HG03280 (cell line): ENCODE measurements around the gene NTNG2.
"Not testable (repeated sequence)": the region's sequence is repeated elsewhere in the genome, so short reads cannot be mapped to it uniquely, and the experiment has no call there.

Source experiments
- ATAC-seq: cut with Tn5 transposase; IDR thresholded peaks from one replicate; pipeline ENCODE4 v1.9.1; 2021; ENCODE audit warnings: mild to moderate bottlenecking, moderate library complexity; ENCODE audit not compliant: unreplicated experiment

Gene NTNG2

DNA sequence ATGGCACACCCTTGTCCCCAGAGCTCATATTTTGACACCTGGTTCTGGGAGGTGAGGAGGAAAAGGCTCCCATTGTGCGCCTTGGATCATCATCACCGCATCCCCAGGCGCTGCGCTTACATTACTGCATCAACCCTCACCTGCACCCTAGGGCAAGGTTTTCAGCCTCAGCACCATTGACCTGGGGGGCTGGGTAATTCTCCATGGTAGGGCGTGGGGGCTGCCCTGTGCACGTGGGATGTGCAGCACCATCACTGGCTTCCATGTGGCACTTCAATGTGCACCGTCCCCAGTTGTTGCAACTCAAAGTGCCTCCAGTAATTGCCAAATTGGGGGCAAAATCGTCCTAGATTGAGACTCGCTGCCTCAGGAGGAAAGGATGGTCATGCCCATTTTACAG, 83.6 kb downstream of the NTNG2 start:
- no peak for ATAC-seq

DNA sequence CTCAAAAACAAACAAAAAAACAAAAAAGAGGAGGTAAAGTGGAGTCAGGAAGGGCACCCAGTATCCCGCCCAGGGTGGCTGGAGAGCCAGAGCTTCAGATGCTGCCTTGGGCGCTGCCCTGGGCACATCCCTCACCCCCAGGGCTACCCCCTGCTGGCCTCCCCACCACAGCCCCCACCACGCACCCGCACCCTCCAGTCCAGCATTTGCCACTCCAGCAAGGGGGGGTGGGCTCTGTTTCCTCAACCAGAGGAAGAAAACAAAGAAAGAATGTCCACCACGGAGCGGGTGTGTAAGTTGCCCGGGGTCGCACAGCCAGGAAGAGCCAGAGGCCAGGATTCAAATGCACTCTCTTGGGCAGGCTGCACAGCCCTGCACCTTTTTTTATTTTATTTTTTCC, 86.1 kb downstream of the NTNG2 start:
- ATAC-seq: no peak

DNA sequence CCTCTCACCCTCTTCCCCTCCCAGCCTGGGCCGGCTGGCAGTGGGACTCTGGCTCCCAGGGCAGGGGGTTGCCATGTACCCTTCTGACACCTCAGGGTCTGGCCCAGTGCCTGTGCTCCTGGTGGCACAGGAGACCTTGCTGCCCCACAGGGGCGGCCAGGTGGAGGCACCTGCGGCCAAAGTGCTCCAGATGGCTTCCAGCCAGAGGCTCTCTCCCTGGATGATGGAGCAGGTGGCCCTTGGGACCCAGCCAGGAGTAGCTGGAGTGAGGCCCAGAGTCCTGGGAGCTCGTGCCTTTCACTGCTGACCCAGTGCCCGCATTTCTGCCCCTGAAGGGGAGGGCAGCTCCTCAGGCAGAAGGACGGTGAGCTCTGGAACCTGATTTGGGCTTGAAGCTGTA, 87.3 kb downstream of the NTNG2 start:
- ATAC-seq: no peak

DNA sequence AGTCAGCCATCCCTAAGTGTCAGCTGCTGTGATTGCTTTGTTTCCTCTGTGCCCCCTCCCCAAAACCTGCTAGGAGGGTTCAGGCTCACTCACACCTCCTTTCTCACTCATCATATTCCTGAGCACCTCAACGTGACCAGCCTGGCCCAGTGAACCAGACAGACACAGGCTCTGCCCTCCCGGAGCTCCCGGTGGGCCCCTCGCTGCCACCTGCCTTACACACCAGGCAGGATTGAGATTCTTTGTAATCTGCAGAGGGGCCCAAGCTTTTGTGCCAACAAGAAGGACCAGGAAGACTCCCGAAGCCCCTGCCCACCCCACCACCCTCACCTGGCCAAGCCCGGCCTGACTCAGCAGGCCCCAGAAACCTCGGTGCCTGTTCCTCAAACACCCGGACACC, 87.8 kb downstream of the NTNG2 start:
- ATAC-seq: no peak

DNA sequence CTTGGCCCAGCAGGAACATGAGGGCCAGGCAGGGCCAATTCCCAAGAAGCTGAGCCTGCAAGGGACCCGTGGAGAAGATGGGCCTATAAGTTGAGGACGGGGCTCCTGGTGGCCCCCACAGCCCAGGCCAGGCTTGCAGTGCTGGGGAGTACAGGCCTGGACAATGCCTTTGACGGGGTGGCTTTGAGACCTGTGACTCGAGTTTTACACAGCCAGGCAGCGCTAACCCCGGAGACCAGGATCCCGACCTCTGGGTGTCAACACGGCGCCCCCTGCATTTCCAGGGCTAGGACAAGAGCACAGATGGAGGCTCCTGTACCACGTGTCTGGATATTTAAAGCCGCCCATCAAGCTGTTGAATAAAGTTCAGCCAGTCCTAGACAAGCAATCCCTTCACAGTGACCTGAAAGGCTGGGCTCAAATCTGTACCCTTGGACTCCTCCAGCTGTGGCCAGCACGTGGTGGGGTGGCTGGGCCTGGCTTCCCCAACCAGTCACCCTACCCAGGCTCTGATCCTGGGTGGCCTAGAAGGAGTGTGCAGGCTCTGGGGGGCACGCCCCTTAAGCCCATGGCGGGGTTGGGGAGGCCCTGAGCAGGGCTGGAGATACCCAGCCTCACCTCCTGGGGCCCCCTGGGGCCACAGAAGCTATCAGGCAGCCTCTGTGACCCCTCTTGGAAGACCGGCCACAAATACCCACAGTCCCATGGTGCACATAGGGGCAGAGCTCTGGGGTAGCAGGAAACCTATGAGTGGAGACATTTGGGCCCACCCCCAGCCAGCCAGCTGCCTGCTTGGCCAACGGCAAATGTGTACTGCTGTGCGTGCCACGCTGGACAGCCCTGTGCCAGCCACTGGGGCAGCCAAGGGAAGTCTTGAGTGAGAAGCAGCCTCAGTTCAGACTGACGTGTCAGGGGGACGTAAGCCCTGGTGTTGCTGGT, 88.7 kb downstream of the NTNG2 start:
- ATAC-seq: no peak

DNA sequence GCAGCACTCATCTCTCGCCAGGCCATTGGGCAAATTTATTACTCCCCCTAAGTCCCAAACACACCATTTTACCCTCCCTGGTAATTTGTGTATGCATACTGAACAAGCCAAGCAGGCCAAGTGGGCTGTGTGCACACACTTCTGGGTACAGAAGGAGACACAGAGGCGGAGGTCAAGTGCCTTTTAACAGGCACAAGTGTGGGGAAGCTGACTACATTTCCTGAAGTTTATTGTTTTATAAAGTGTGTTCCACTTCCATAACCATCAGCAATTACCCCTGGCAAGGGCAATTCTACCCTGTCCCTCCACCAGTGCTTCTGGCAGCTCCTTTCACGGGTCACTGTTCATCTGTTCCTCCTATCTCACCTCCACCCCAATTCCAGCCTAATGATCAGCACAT, 99.0 kb downstream of the NTNG2 start:
- ATAC-seq: no peak

DNA sequence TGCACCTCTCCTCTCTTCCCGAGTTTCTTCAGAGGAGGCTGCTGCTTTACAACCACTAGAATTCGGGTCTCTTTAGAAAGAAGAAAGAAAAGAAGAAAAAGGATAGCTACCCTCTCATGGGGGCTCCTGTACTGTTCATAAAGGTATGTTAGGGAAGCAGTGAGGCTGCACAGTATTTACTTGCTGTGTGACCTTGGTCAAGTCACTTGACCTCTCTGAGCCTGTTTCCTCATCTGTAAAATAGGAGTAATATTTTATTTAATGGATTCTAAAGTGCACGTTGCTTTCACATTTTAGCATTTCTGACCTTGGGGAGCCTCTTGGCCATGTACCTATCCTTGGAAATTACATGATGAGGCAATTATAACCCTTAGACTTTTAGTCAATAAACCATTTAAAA, 104.2 kb downstream of the NTNG2 start:
- no peak for ATAC-seq

DNA sequence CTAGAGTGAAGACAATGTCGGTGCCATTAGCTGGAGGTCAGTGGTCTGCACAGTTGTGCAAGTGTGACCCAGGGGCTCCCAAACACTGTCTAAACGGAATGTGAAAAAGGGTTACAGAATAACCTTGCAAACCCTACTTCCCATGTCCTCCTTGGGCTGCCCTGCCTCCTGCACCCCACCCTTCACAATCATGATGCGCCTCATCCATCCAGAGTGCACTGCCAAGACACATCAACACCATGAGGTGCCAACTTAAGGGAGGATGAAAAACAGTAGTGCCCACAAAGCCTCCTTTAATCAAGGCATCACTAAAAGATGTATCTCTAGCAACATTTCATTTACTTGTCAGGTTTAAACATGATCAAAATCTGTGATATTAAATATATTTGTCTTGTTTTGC, 105.8 kb downstream of the NTNG2 start:
- no peak for ATAC-seq

DNA sequence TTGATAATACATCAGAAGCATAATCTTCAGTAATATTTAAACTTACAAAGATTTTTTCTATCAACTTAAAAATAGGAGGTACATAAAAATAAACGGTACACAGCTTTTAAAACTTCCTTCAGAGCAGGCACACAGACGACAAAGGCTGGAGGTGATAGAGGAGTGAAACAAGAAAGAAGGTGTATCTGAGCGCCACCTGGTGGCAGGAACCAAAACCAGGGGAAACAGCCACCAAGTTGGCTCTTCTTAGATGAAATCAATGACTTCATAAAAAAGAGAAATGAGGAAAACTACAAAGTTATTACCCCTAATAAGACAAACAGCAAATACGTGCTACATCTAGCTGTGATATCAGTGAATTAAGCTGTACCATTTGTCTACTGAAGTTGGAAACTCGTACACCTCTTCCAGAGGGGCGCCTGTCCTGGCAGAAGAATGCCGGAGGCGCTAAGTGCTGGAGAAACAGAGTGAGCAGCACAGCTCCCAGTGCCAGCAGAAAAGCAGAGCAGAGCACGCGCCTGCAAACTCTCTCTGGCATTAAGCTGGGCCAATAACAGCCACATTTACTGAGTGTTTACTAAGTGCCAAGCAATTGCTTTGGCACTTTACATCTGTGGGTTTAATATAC, 107.0 kb downstream of the NTNG2 start:
- ATAC-seq: no peak

DNA sequence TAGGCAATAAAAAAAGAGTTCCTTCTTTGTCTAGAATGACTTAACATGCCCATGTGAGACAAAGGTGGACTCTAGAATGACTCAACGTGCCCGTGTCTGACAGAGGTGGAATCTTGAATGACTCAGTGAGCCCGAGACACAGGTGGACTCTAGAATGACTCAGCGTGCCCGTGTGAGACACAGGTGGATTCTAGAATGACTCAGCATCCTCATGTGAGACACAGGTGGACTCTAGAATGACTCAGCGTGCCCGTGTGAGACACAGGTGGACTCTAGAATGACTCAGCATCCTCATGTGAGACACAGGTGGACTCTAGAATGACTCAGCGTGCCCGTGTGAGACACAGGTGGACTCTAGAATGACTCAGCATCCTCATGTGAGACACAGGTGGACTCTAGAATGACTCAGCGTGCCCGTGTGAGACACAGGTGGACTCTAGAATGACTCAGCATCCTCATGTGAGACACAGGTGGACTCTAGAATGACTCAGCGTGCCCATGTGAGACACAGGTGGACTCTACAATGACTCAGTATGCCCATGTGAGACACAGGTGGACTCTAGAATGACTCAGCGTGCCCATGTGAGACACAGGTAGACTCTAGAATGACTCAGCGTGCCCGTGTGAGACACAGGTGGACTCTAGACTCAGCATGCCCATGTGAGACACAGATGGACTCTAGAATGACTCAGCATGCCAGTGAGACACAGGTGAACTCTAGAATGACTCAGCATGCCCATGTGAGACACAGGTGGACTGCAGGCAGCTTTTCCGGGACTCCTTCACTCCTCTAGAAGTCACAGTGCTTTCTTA, 108.1 kb downstream of the NTNG2 start:
- ATAC-seq: not testable (repeated sequence)

DNA sequence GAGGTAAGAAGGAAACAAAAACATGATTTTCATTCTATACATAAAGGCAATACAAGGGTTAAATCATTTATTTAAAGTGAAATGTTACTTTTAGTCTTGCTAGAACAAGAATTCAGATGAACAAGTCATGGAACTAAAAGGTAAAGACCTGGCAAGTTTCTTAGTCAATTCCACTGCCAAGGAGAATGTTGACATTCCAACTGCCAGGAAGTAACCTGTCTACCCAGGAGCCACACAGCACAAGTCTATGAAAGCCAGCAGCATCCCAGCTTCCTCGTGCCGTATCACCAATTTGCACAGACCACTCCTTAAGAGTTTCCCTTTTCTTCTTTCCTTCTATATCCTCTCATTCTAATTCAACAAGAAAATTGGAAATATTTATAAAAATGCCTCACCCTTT, 113.0 kb downstream of the NTNG2 start:
- ATAC-seq: no peak

DNA sequence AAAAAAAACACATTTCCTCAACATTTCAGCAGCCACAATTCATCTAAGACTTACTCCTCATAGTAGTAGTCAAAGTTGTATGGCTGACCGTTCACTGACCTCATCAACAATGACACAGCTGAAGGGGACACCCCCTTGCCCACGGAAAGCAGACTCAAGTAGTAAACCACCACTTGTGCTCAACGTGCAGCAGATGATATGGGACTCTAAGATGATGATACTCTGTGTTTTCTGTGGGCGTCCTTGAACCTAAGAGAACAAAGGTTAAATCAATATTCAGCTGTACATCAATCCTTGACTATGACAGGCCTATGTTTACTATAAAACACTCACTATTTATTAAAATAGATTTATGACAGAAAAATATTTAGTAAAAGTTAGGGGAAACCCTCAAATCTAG, 121.3 kb downstream of the NTNG2 start:
- ATAC-seq: no peak

DNA sequence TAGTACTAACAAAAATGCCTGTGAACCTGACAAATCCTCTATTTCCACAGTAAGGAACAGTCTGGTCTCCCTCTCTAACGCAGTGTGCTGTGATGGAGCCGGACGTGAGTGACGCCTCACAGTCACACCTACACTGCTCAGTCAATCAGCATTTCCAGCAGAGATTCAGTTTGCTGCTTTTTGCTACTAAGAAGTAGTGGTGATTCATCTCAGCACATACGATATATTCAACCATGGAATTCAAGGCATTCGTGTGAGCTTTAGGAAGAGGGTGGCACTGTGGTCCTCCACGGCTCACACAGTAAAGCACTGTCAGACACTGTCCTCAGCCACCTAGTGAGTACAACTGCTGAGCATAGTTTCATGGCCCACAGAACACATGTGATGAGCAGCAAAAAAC, 122.0 kb downstream of the NTNG2 start:
- ATAC-seq: no peak

DNA sequence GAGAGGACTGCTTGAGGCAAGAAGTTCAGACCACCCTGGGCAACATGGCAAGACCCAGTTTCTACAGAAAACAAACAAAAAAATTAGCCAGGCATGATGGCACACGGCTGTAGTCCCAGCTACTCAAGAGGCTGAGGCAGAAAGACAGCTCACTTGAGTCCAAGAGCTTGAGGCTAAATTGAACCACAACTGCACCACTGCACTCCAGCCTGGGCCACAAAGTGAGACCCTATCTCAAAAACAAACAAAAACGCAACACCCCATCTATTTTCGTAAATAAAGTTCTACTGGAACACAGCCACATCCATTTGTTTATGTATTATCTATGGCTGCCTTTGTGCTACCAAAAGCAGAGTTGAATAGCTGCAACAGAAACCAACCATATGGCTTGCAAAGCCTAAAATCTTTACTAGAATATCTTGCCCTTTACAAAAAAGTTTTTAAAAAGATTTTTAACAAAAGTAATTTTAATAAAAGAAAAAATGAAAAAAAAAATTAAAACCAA, 125.5 kb downstream of the NTNG2 start:
- ATAC-seq: no peak

DNA sequence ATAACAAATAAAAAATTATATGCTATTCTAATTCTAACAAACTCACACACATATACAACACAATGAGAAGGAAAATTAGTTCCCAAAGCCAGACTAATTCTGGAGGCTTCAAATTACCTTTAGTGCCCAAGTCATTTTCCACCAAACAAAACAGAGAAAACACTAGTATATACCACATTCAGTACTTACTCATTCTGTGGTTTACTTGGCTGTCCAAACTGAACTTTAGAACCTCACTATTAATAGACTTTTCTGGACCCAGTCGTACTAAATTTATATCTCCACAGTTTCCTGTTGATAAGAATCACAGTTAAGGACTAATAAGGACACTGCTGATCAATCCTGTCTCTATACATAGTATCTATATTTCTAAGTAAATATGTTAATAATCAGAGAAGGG, 126.5 kb downstream of the NTNG2 start:
- no peak for ATAC-seq

DNA sequence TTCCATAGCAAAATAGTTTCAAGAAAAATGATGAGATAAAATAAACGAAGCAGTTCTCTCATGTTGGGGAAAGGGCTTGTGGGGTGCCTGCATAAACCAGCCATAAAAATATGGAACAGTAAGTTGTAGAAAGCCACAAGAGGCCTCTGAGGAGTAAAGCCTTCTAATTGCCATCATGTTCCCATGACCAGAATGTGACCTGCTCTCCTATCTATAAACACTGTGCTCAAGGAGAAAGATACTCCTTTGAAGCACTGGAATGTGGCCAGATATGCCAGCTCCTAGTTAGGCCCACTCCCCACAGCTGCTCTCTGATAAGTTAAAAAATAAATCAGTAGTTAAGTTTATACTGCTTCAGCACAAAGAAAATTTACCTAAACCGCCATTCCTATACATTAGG, 127.1 kb downstream of the NTNG2 start:
- no peak for ATAC-seq

DNA sequence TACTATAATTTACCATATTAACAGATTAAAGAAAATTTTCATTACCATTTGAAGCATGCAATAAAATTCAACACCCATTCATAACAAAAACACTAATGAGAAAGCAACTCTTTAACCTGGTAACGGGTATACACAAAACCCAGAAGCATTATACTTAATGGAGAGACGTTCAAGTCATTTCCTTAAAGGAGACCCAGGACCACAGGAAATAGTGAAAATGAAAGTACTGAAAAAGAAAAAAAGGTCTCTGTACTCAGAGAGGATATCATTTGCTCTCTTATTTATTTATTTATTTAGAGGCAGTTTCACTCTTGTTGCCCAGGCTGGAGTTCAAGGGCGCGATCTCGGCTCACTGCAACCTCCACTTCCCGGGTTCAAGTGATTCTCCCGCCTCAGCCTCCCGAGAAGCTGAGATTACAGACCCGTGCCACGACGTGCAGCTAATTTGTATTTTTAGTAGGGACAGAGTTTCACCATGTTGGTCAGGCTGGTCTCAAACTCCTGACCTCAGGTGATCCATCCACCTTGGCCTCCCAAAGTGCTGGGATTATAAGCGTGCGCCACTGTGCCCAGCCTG, 131.4 kb downstream of the NTNG2 start:
- ATAC-seq: no peak
